Measurements from ENCODE around the gene TM7SF2.

DNA sequence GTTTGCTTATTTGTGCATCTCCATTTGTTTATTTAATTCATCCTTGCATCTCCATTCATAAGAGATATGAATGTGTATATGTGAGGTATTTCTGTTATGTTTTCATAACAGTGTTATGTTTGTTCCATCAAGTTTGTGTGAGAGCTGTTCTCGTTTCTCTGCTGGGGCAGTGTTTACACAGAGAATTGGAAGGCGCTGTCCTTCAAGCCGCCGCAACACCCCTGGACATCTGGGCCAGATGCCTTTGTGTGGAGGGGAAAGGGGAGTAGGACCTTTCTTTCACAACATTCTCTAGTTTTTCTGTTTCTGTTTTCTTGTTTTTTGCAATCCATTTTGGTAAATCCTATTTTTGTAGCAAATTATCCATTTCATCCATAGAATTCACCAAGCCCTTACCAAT is 7.0 kb upstream of the TM7SF2 start:
- TF ChIP-seq CTCF (conservative IDR thresholded peaks at IDR 0.05; ENCODE audit: low read depth, low read length), result no peak
- no peak for TF ChIP-seq EZH2 (IDR thresholded peaks at IDR 0.05; ENCODE audit: borderline replicate concordance, low read depth, low read length, poor library complexity, severe bottlenecking)
